Vagina (tissue), 2 donors: Measurements from ENCODE around the gene DGKB.

Experiments
- POLR2AphosphoS5 ChIP-seq, 2 donors: sonication (generic); formaldehyde crosslinking; IDR thresholded peaks; one replicate each; pipeline ENCODE4 v1.9.0; 2017; ENCODE audit warnings: antibody characterized with exemption in 2 of 2, mild to moderate bottlenecking in 2 of 2, low read depth in 1 of 2; ENCODE audit not compliant: insufficient read depth in 1 of 2
- TF ChIP-seq, protein P1 (sequence below), 3 experiments: fragments of 450-650 bp in 2 of 3; fragments of 200-600 bp in 1 of 3; sonication (generic) in 1 of 3; IDR thresholded peaks; one replicate each; pipeline ENCODE4 v1.5.1; 2017 to 2019; ENCODE audit warnings: antibody characterized with exemption in 3 of 3, mild to moderate bottlenecking in 2 of 3, moderate library complexity in 2 of 3

DNA sequence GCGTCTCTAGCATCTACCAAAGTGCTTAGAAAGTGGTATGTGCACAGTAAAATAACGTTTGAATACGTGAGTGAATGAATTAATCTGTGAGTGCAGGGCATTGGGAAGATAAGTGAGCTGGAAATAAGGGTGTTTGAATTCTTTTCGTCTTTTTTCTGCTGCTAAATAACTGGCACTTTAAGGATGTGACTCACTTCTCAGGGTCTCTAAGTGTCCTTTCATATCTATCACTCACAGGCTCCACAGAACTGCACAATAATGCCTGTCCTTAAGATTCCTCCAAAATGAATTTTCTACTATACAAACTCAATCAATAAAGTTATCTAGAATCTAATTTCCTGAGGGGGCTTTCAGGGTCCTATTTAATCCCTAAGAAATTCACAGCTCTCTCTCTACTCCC lies 3.2 kb upstream of the DGKB start:
- TF ChIP-seq POLR2AphosphoS5 (IDR thresholded peaks at IDR 0.05; ENCODE audit: insufficient read depth in 1 of 2, low read depth in 1 of 2) = no peak
- TF ChIP-seq, protein P1, sequence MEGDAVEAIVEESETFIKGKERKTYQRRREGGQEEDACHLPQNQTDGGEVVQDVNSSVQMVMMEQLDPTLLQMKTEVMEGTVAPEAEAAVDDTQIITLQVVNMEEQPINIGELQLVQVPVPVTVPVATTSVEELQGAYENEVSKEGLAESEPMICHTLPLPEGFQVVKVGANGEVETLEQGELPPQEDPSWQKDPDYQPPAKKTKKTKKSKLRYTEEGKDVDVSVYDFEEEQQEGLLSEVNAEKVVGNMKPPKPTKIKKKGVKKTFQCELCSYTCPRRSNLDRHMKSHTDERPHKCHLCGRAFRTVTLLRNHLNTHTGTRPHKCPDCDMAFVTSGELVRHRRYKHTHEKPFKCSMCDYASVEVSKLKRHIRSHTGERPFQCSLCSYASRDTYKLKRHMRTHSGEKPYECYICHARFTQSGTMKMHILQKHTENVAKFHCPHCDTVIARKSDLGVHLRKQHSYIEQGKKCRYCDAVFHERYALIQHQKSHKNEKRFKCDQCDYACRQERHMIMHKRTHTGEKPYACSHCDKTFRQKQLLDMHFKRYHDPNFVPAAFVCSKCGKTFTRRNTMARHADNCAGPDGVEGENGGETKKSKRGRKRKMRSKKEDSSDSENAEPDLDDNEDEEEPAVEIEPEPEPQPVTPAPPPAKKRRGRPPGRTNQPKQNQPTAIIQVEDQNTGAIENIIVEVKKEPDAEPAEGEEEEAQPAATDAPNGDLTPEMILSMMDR (IDR thresholded peaks at IDR 0.05) = no peak
